H9 (cell line): ENCODE measurements around the gene SLC26A2. TPM values are rescaled to one million over a fixed set of nuclear protein-coding genes. Genes with fewer than 3 reads are reported as not detected.

Source experiments
- DNase-seq: peaks from one replicate; pipeline ENCODE4 v3.0.0-alpha.2; 2017
- H2AFZ ChIP-seq: one replicate; pipeline ENCODE4 v1.6.1; 2013; ENCODE audit warnings: mild to moderate bottlenecking, low read length, control low read depth, moderate library complexity
- H2AK5ac ChIP-seq: 2 replicates; pipeline ENCODE4 v1.6.1; 2013; ENCODE audit warnings: low read length, control low read depth, mixed read lengths; ENCODE audit not compliant: insufficient read length
- H2BK120ac ChIP-seq: one replicate; pipeline ENCODE4 v1.6.1; 2013; ENCODE audit warnings: low read depth, mild to moderate bottlenecking, low read length, control low read depth, inconsistent platforms; ENCODE audit not compliant: poor library complexity, severe bottlenecking
- H2BK12ac ChIP-seq: 2 replicates; pipeline ENCODE4 v1.6.1; 2013; ENCODE audit warnings: low read length, control low read depth, mixed read lengths, low read depth; ENCODE audit not compliant: insufficient read length
- H2BK15ac ChIP-seq: 2 replicates; pipeline ENCODE4 v1.6.1; 2013; ENCODE audit warnings: low read depth, low read length, control low read depth
- H2BK20ac ChIP-seq: one replicate; pipeline ENCODE4 v1.6.1; 2013; ENCODE audit warnings: low read depth, mild to moderate bottlenecking, low read length, control low read depth, inconsistent platforms; ENCODE audit not compliant: poor library complexity, severe bottlenecking
- H2BK5ac ChIP-seq: 2 replicates; pipeline ENCODE4 v1.6.1; 2013; ENCODE audit warnings: low read length, control low read depth, mixed read lengths; ENCODE audit not compliant: insufficient read length
- H3K14ac ChIP-seq: 2 replicates; pipeline ENCODE4 v1.6.1; 2013; ENCODE audit warnings: low read length, control low read depth; ENCODE audit not compliant: insufficient read depth
- H3K18ac ChIP-seq: 2 replicates; pipeline ENCODE4 v1.6.1; 2013; ENCODE audit warnings: low read depth, mild to moderate bottlenecking, mixed read lengths, low read length, control low read depth; ENCODE audit not compliant: insufficient read length
- H3K23ac ChIP-seq: 2 replicates; pipeline ENCODE4 v1.6.1; 2013; ENCODE audit warnings: low read length, control low read depth, mixed read lengths, low read depth; ENCODE audit not compliant: insufficient read length
- H3K23me2 ChIP-seq: 2 replicates; pipeline ENCODE4 v1.6.1; 2013; ENCODE audit warnings: low read depth, mild to moderate bottlenecking, mixed read lengths, low read length, control low read depth; ENCODE audit not compliant: insufficient read length, poor library complexity, severe bottlenecking
- H3K27ac ChIP-seq: 2 replicates; pipeline ENCODE4 v1.5.1; 2013; ENCODE audit warnings: low read length, control low read depth, mixed read lengths, low read depth; ENCODE audit not compliant: insufficient read length
- H3K27me3 ChIP-seq: 2 replicates; pipeline ENCODE4 v1.6.1; 2013; ENCODE audit warnings: low read length, control low read depth, inconsistent platforms; ENCODE audit not compliant: insufficient read depth
- H3K4ac ChIP-seq: 2 replicates; pipeline ENCODE4 v1.6.1; 2013; ENCODE audit warnings: low read depth, mild to moderate bottlenecking, control low read depth, inconsistent platforms, low read length, moderate library complexity
- H3K4me1 ChIP-seq: 2 replicates; pipeline ENCODE4 v1.6.1; 2013; ENCODE audit warnings: low read length, control low read depth, inconsistent platforms; ENCODE audit not compliant: insufficient read depth
- H3K4me2 ChIP-seq: 2 replicates; pipeline ENCODE4 v1.6.1; 2013; ENCODE audit warnings: low read length, control low read depth, mixed read lengths; ENCODE audit not compliant: insufficient read length, insufficient read depth
- H3K56ac ChIP-seq: 2 replicates; pipeline ENCODE4 v1.6.1; 2013; ENCODE audit warnings: low read depth, mild to moderate bottlenecking, mixed read lengths, low read length, control low read depth; ENCODE audit not compliant: insufficient read length
- H3K79me1 ChIP-seq: 2 replicates; pipeline ENCODE4 v1.6.1; 2013; ENCODE audit warnings: low read depth, mild to moderate bottlenecking, moderate library complexity, low read length, control low read depth, inconsistent platforms; ENCODE audit not compliant: insufficient read depth, poor library complexity, severe bottlenecking
- H3K79me2 ChIP-seq: 2 replicates; pipeline ENCODE4 v1.6.1; 2013; ENCODE audit warnings: low read length, control low read depth, inconsistent platforms; ENCODE audit not compliant: insufficient read depth
- H3K9ac ChIP-seq: 2 replicates; pipeline ENCODE4 v1.6.1; 2013; ENCODE audit warnings: low read length, control low read depth, mixed read lengths; ENCODE audit not compliant: insufficient read length; ENCODE audit errors: extremely low read depth
- H3K9me3 ChIP-seq: one replicate; pipeline ENCODE4 v1.6.1; 2013; ENCODE audit warnings: low read depth, low read length, inconsistent platforms; ENCODE audit not compliant: control insufficient read depth
- H3T11ph ChIP-seq: one replicate; pipeline ENCODE4 v1.6.1; 2013; ENCODE audit warnings: mild to moderate bottlenecking, low read length, control low read depth, inconsistent platforms
- H4K20me1 ChIP-seq: one replicate; pipeline ENCODE4 v1.6.1; 2013; ENCODE audit not compliant: control insufficient read depth, insufficient read length, insufficient read depth
- H4K5ac ChIP-seq: 2 replicates; pipeline ENCODE4 v1.6.1; 2013; ENCODE audit warnings: low read depth, mild to moderate bottlenecking, mixed read lengths, low read length, control low read depth; ENCODE audit not compliant: insufficient read length
- H4K8ac ChIP-seq: replicated peaks from 2 replicates; pipeline ENCODE4 v1.6.1; 2013; ENCODE audit warnings: low read length, control low read depth, mixed read lengths, low read depth; ENCODE audit not compliant: insufficient read length
- H4K91ac ChIP-seq: 2 replicates; pipeline ENCODE4 v1.6.1; 2013; ENCODE audit warnings: low read depth, mild to moderate bottlenecking, moderate library complexity, mixed read lengths, low read length, control low read depth; ENCODE audit not compliant: insufficient read length
- H3K27ac Mint-ChIP-seq, 3 experiments: 2 replicates in 2 of 3; 3 replicates in 1 of 3; pipeline ENCODE4 v1.8.0; 2020 to 2021; ENCODE audit warnings: mixed read lengths in 3 of 3, mild to moderate bottlenecking in 1 of 3, moderate library complexity in 1 of 3
- H3K27me3 Mint-ChIP-seq: 2 replicates; pipeline ENCODE4 v1.8.0; 2021; ENCODE audit warnings: low read depth, mild to moderate bottlenecking, moderate library complexity, mixed read lengths
- H3K36me3 Mint-ChIP-seq, 3 experiments: 2 replicates in 2 of 3; 3 replicates in 1 of 3; pipeline ENCODE4 v1.8.0; 2020 to 2021; ENCODE audit warnings: low read depth in 3 of 3, mixed read lengths in 3 of 3; ENCODE audit not compliant: insufficient read depth in 1 of 3
- H3K4me1 Mint-ChIP-seq, 2 experiments: 2 replicates each; pipeline ENCODE4 v1.8.0; 2020; ENCODE audit warnings: mixed read lengths in 2 of 2
- H3K4me3 Mint-ChIP-seq, 2 experiments: 2 replicates in 1 of 2; 3 replicates in 1 of 2; pipeline ENCODE4 v1.8.0; 2020 to 2021; ENCODE audit warnings: mild to moderate bottlenecking in 2 of 2, mixed read lengths in 2 of 2, moderate library complexity in 1 of 2
- H3K9me3 Mint-ChIP-seq, 2 experiments: 2 replicates in 1 of 2; 3 replicates in 1 of 2; pipeline ENCODE4 v1.8.0; 2020; ENCODE audit warnings: mild to moderate bottlenecking in 2 of 2, mixed read lengths in 2 of 2, moderate library complexity in 1 of 2
- WGBS: extraction: QIAGEN DNeasy Blood & Tissue Kit; methylation state at CpG from one replicate; pipeline ENCODE4 v1.1.7; 2013; ENCODE audit warnings: missing lambda C conversion rate, low lambda C conversion rate, mixed read lengths; ENCODE audit not compliant: insufficient read length; ENCODE audit errors: extremely low coverage; 5-methylcytosine and 5-hydroxymethylcytosine counted together
- total RNA-seq: library from RNA; stranded (reverse); gene quantifications from 2 replicates; pipeline ENCODE4 v1.2.1, GENCODE V29; 2021
- TF ChIP-seq, protein P1 (sequence below): fragments of 200-600 bp; sonication (generic); conservative IDR thresholded peaks from 3 replicates; pipeline ENCODE4 v1.8.0; 2021; ENCODE audit warnings: antibody characterized with exemption, mild to moderate bottlenecking

Gene SLC26A2
- total RNA-seq, 1 experiment from 2014 or later: 5.9 TPM

DNA sequence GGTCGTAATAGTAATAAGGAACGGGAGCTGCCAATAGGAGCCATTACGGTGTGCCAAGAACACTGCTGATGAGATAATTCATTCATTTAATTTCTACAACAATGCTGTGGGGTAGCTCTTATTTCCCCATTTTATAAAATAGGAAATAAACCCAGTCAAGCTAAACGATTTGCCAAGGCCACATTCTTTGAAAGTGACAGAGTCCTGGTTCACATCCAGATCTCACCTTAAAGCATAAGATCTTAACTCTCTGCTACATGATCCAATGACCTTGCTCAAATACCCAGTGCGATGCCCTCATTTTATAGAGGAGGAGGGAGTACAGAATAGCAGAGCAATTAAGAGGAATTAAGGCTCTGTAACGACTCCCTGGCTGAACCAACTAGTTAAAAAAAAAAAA is 21.0 kb upstream of the SLC26A2 start:
- Histone ChIP-seq H3K79me2 (no peaks in the 10 kb centered on the region), H2BK12ac (no peak overlapping the region), H2BK15ac (no peak overlapping the region), H3K23me2 (no peaks in the 10 kb centered on the region), H2BK20ac (no peak overlapping the region), H4K5ac (no peak overlapping the region), H3K56ac (no peak overlapping the region), H4K91ac (no peak overlapping the region), H3K27ac (no peak overlapping the region), H3K14ac (no peak overlapping the region), H3K27me3 (no peaks in the 10 kb centered on the region), H2AK5ac (no peak overlapping the region), H3K4ac (no peak overlapping the region), H3K9ac (no peak overlapping the region), H3K18ac (no peak overlapping the region), H3K79me1 (no peaks in the 10 kb centered on the region), H2AFZ (no peak overlapping the region), H3K4me1 (no peaks in the 10 kb centered on the region), H4K20me1 (no peaks in the 10 kb centered on the region), H4K8ac (no peak overlapping the region), H3K4me2 (no peak overlapping the region), H3K23ac (no peak overlapping the region), H3T11ph (no peak overlapping the region), H2BK5ac (no peak overlapping the region), H2BK120ac (no peak overlapping the region), H3K9me3 (no peaks in the 10 kb centered on the region)
- no peak for DNase-seq
- H3K36me3 Mint-ChIP-seq: no peaks in the 10 kb centered on the region
- no CpG with 5 or more reads among the region's 6 CpGs for WGBS
- no peak overlapping the region for H3K4me3 Mint-ChIP-seq
- no peak overlapping the region for H3K27ac Mint-ChIP-seq
- TF ChIP-seq, protein P1, sequence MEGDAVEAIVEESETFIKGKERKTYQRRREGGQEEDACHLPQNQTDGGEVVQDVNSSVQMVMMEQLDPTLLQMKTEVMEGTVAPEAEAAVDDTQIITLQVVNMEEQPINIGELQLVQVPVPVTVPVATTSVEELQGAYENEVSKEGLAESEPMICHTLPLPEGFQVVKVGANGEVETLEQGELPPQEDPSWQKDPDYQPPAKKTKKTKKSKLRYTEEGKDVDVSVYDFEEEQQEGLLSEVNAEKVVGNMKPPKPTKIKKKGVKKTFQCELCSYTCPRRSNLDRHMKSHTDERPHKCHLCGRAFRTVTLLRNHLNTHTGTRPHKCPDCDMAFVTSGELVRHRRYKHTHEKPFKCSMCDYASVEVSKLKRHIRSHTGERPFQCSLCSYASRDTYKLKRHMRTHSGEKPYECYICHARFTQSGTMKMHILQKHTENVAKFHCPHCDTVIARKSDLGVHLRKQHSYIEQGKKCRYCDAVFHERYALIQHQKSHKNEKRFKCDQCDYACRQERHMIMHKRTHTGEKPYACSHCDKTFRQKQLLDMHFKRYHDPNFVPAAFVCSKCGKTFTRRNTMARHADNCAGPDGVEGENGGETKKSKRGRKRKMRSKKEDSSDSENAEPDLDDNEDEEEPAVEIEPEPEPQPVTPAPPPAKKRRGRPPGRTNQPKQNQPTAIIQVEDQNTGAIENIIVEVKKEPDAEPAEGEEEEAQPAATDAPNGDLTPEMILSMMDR: no peak
- H3K9me3 Mint-ChIP-seq: no peaks in the 10 kb centered on the region
- peaks cover 7% of the 10 kb centered on the region for H3K27me3 Mint-ChIP-seq
- peaks cover 8 to 15% of the 10 kb centered on the region in 2 experiments for H3K4me1 Mint-ChIP-seq
